H1 (cell line): ENCODE results near the gene GTPBP6. TPM values are rescaled to one million over a fixed set of nuclear protein-coding genes. Genes with fewer than 3 reads are reported as not detected.

Experiments
- CBX5 ChIP-seq: fragments of 300-800, 300-1000 bp; sonication (generic); IDR thresholded peaks from 2 replicates; pipeline ENCODE4 v1.7.1; 2016; ENCODE audit warnings: antibody characterized with exemption, low read length, low read depth
- CHD1 ChIP-seq: IDR thresholded peaks from 2 replicates; pipeline ENCODE4 v1.6.1; 2012; ENCODE audit warnings: low read depth, low read length, improper control_type of control experiment
- E2F6 ChIP-seq: IDR thresholded peaks from 2 replicates; pipeline ENCODE4 v1.6.1; 2012; ENCODE audit warnings: inconsistent platforms
- EGR1 ChIP-seq: IDR thresholded peaks from 2 replicates; pipeline ENCODE4 v1.6.1; 2011; ENCODE audit warnings: low read depth, low read length, borderline replicate concordance
- GTF2F1 ChIP-seq: IDR thresholded peaks from 2 replicates; pipeline ENCODE4 v1.6.1; 2012; ENCODE audit warnings: low read depth, low read length, improper control_type of control experiment, borderline replicate concordance
- HDAC6 ChIP-seq: IDR thresholded peaks from one replicate; pipeline ENCODE4 v1.7.1; 2012; ENCODE audit warnings: low read depth, mild to moderate bottlenecking, inconsistent platforms, low read length, moderate library complexity
- KDM4A ChIP-seq: IDR thresholded peaks from one replicate; pipeline ENCODE4 v1.7.1; 2012; ENCODE audit warnings: low read depth, mild to moderate bottlenecking, moderate library complexity, low read length, inconsistent platforms; ENCODE audit not compliant: severe bottlenecking
- SP2 ChIP-seq: IDR thresholded peaks from 2 replicates; pipeline ENCODE4 v1.6.1; 2012; ENCODE audit warnings: mild to moderate bottlenecking, low read length, inconsistent platforms
- TEAD4 ChIP-seq: IDR thresholded peaks from 2 replicates; pipeline ENCODE4 v1.6.1; 2012; ENCODE audit warnings: low read depth, low read length, inconsistent platforms, mixed read lengths
- polyA plus RNA-seq, 7 experiments: library from polyadenylated mRNA; depleted of rRNA in 3 of 7; stranded (reverse) in 5 of 7; unstranded in 2 of 7; fragments of >200 nt in 5 of 7; fragments of 200-250 nt in 2 of 7; gene quantifications; 1 replicate in 5 of 7; 2 replicates in 1 of 7; 4 replicates in 1 of 7; pipeline versions ENCODE4 v1.2.1 to v1.2.3, GENCODE V29; 2011 to 2013; ENCODE audit warnings: missing spikeins in 2 of 7, mixed read lengths in 2 of 7
- total RNA-seq: library from RNA; stranded (reverse); fragmentation: NEBNext Ultra II Directional; extraction: Animal tissue kit (Norgen Biotek cat#: 25700); gene quantifications from 2 replicates; pipeline ENCODE4 v1.2.1, GENCODE V29; 2021
- TF ChIP-seq, protein P1 (sequence below): IDR thresholded peaks from 2 replicates; pipeline ENCODE4 v1.6.1; 2012; ENCODE audit warnings: inconsistent platforms

GTPBP6 gene
- total and polyA plus RNA-seq, 2 of the 8 experiments (the other 6 are each of a cell fraction or from before 2014, with no cell fraction given) = 33.9 to 57.1 TPM

GRCh38 chrX:275967-276580 is 42.5 kb downstream of the GTPBP6 start (continued):
- no peak for TF ChIP-seq GTF2F1
- no peak for TF ChIP-seq EGR1
- peak; percentile 52; the same call in 1 of the 2 replicates for TF ChIP-seq TEAD4
- no peak for TF ChIP-seq CBX5
- no peak for TF ChIP-seq HDAC6
- no peak for TF ChIP-seq CHD1
- TF ChIP-seq KDM4A = peak; percentile 39
- TF ChIP-seq, protein P1, sequence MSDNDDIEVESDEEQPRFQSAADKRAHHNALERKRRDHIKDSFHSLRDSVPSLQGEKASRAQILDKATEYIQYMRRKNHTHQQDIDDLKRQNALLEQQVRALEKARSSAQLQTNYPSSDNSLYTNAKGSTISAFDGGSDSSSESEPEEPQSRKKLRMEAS = no peak
- no peak for TF ChIP-seq E2F6
- TF ChIP-seq SP2 = no peak
